Measurements from ENCODE around the gene P2RX3.
A peak's percentile ranks its signal among the peaks of the same experiment; 100 is the strongest.

The P2RX3 gene

DNA sequence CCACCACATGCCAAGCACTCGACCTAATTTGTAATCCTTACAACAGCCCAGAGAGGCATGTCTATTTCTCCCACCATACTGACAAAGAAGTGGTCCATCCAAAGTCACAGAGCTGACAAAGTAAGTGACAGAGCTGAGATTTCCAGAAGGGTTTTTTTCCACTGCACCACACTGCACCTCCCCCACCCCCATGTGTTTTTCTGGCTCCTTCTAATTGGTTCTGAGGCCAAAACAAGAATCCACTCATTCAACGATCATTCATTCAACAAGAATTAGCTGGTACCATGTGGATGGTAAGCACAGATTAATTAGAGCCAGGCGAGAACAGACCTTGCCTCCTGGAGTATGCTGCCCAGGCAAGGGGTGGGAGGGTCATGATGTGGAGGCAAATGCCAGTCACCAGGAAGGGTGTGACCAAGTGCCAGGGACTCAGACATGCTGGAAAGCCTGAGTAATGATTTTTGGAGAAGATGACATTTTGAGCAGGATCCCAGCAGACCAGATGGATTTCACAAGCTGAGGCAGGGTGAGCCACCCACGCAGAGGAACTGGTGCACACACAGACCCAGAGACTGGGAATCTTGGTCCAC lies 67.2 kb downstream of the P2RX3 start:
- DNase-seq = no peak

DNA sequence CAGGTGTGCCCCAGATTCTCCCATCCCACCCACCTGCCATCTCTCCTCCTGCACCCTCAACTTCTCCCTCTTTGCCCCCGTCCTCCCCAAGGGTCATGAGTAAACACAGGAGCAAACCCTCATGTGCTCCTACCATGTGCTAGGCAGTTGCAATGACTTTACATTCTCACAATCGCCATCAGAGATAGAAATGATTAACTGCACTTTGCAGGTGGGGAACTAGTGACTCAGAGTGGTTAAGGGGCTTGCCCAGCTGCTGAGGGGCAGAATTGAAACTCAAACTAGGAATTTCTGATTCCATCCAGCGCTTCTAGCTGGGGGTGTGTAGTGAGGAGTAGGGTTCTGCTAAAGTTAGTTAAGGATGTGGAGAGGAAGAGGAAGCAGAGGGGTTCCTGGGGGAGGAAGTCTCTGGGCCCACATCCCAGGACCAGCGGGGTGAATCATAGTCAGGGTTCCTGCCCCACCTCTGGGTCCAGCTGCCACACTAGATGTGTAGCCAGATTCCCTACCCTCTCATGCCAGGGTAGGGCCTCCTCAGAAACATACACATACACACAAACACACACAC lies 68.3 kb downstream of the P2RX3 start:
- peak in 2 of 4 experiments; percentile 30 to 37 for DNase-seq

DNA sequence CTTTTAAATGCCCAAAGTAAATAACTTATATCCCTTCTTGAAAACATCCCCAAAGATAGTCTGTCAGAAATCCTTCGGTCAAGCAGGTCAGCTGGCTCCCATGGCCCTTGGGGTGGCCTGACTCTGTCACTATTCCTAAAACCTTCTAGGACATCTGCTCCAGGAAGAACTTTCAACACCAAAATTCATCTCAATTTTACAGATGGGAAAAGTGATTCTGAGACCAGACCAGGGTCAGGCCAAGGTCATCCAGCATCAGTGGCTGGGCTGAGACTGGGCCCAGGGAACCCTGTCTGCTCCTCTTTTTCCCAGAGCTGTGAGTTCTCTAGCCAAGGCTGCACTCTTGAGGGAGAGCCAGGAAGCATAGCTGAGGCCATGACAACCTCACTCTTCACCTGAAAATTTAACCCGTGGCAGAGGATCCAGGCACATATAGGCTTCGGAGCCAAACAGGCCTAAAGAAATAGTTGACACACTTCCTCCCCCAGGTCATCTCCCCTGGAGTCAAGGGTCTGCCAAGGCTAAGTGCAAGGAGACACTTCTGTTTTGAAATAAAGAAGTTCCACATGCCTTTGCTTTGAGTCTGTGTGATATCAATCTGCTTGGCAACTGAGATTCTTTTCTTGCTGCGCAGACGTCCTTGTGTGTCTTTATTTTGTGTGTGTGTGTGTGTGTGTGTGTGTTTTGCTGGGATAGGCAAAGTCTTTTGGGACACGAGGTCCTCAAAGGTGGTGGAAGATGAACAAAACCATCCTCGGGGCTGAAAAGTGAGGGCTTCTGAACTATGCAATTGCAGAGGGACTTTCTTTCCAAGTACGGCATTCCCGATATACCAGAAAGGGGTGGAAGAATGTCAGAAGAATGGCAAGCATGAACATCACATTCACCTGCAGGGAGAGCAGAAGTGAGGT lies 69.1 kb downstream of the P2RX3 start:
- no peak for DNase-seq

DNA sequence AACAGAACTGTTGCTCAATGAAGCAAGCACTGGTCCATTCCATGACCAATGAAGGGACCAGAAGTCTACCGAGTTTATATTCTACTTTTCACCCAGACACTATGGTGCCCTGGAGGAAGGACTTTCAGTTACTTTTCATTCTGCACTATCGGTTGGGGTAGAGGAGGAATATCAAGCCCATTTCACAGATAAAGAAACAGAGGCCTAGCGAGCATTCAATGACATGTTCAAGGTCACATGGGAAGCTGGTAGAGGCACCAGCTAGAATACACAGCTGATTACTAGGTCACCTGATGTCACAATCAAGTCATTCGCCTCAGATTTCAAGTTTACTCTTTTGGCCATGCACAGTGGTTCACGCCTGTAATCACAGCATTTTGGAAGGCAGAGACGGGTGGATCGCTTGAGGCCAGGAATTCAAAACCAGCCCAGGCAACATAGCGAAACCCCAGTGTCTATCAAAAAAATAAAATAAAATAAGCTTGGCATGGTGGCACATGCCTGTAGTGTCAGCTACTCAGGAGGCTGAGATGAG lies 69.9 kb downstream of the P2RX3 start:
- no peak for DNase-seq

GRCh38 chr11:57408771-57409170 lies 70.6 kb downstream of the P2RX3 start:
- DNase-seq = no peak

GRCh38 chr11:57409321-57410100 lies 71.4 kb downstream of the P2RX3 start:
- no peak for DNase-seq

- DNase-seq = no peak
These were observed 72.1 kb downstream of the P2RX3 start for GRCh38 chr11:57410287-57410686.

DNA sequence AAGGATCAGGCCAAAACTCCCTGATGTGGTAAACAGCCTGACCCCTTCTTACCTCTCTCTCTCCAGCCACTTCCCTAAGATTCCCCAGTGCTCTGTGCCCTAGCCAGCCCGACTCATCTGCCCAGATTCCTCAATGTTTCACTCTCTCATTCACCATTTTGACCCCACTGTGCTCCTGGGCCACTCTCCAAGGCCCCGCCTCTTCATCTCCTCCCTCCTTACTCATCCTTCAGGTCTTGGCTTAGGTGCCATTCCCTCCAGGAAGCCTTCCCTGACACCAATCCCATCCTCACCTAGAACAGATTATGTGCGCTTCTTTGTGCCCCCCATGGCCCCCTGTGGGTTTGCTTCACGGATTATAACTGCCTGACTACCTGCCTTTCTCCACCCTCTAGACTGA lies 75.5 kb downstream of the P2RX3 start:
- no peak for DNase-seq

GRCh38 chr11:57414612-57415212 lies 76.6 kb downstream of the P2RX3 start:
- no peak for DNase-seq

DNA sequence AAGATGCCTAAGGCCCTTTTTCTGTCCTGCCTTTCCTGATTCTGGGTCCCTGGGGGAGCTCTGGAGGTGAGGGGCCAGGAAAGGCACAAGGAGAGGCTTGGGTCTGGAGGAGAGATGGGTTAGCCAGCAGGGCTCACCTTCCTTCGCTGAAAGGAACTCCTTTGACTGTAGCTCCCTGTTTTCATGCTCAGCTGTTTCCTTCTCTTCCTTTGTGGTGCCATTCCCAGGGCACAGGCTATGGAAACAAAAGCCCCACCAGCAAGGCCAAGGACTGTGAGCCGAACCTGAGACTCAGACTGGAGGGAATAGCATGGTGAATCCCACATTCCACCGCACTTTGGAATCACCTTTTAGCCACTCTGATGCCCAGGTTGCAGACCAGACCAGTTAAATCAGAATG lies 78.3 kb downstream of the P2RX3 start:
- no peak for DNase-seq

GRCh38 chr11:57417056-57417455 lies 78.9 kb downstream of the P2RX3 start:
- no peak for DNase-seq

DNA sequence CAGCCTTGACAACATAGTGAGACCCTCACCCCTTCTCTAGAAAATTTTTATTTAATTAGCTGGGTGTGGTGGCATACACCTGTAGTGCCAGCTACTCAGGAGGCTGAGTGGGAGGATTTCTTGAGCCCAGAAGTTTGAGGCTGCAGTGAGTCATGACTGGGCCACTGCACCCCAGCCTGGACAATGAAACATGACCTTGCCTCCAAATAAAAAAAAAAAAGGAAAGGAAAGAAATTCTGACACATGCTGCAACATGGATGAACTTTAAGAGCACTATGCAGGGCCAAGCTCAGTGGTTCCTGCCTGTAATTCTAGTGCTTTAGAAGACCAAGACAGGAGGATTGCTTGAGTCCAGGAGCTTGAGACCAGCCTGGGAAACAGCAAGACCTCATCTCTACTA lies 80.0 kb downstream of the P2RX3 start:
- DNase-seq = no peak

DNA sequence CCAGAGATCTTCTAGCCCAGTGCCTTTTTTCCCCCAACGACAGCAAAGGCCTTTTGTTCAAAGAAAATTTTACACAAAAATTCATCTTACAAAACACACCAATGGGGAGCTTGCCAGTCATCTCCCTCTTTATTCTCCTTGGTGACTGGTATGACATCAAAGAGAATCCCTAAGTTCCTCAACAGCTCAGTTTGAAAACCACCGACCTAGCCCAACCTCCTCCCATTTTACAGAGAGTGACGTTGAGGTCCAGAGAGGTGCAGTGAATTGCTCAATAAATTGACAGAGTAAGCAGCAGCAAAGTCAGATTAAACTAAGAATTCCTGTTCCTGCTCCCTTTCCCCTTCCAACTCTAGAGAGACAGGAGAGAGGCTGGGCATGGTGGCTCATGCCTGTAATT lies 81.0 kb downstream of the P2RX3 start:
- no peak for DNase-seq

DNA sequence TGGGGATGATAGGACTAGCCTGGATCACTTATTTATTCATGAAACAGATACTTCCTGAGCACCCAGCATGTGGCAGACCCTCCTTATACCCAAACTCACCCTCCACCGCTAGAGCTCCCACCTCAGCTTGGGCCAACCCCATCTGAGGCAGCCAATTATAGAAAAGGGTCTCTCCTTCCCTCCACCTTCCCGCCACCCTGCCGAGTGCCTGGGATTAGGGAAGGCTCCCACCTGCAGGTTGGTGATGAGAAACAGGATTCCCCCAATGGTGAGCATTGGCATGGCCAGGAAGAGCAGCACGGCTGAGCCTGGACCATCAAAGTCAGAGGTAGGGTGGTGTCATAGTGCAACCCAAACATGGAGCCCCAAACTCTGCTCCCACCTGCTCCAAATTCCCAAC lies 82.9 kb downstream of the P2RX3 start:
- DNase-seq = no peak

- DNase-seq = no peak
These were observed 83.7 kb downstream of the P2RX3 start for GRCh38 chr11:57421805-57422204.
